SK-N-SH treated with all-trans-retinoic acid at 6 μM for 48 hours (cell line): ENCODE results near the gene ELMOD3.
"Not testable (repeated sequence)": the region's sequence is repeated elsewhere in the genome, so short reads cannot be mapped to it uniquely, and the experiment has no call there.

Source experiments
- ATAC-seq: fragments of 200-7000 bp; cut with Tn5 transposase; 3 replicates; pipeline ENCODE4 v1.9.1; 2020; ENCODE audit warnings: mild to moderate bottlenecking, moderate library complexity
- ARNTL ChIP-seq: fragments of 450-650 bp; formaldehyde crosslinking; IDR thresholded peaks from 2 replicates; pipeline ENCODE4 v1.5.0; 2020; ENCODE audit warnings: low read depth, mild to moderate bottlenecking, moderate library complexity, borderline replicate concordance
- BACH2 ChIP-seq: fragments of 250-450 bp; sonication (Bioruptor Pico); IDR thresholded peaks from 2 replicates; pipeline ENCODE4 v1.9.0; 2021; ENCODE audit warnings: mild to moderate bottlenecking, borderline replicate concordance
- CSDC2 ChIP-seq: fragments of 250-450 bp; sonication (Bioruptor Pico); IDR thresholded peaks from 2 replicates; pipeline ENCODE4 v1.5.0; 2020; ENCODE audit warnings: mild to moderate bottlenecking, moderate library complexity
- ESRRG ChIP-seq: fragments of 250-450 bp; sonication (Bioruptor Pico); IDR thresholded peaks from 2 replicates; pipeline ENCODE4 v1.6.1; 2021; ENCODE audit warnings: mild to moderate bottlenecking
- GLIS3 ChIP-seq: fragments of 250-450 bp; sonication (Bioruptor Pico); IDR thresholded peaks from 2 replicates; pipeline ENCODE4 v1.5.0; 2020; ENCODE audit warnings: mild to moderate bottlenecking, moderate library complexity
- ISL1 ChIP-seq: fragments of 250-450 bp; sonication (Bioruptor Pico); IDR thresholded peaks from 2 replicates; pipeline ENCODE4 v2.1.2; 2022; ENCODE audit warnings: mild to moderate bottlenecking, moderate library complexity
- PPARA ChIP-seq: fragments of 250-450 bp; sonication (Bioruptor Pico); IDR thresholded peaks from 2 replicates; pipeline ENCODE4 v1.5.0; 2020; ENCODE audit warnings: mild to moderate bottlenecking, borderline replicate concordance
- RARB ChIP-seq: fragments of 250-450 bp; sonication (Bioruptor Pico); IDR thresholded peaks from 2 replicates; pipeline ENCODE4 v1.8.0; 2021; ENCODE audit warnings: mild to moderate bottlenecking, moderate library complexity
- SNAI2 ChIP-seq: fragments of 250-450 bp; sonication (Bioruptor Pico); IDR thresholded peaks from 2 replicates; pipeline ENCODE4 v1.5.0; 2020; ENCODE audit warnings: mild to moderate bottlenecking, moderate library complexity
- TCF4 ChIP-seq: fragments of 250-450 bp; sonication (Bioruptor Pico); IDR thresholded peaks from 2 replicates; pipeline ENCODE4 v1.8.0; 2021; ENCODE audit warnings: mild to moderate bottlenecking, moderate library complexity, borderline replicate concordance
- TOX ChIP-seq: fragments of 250-450 bp; sonication (Bioruptor Pico); IDR thresholded peaks from 2 replicates; pipeline ENCODE4 v1.8.0; 2021; ENCODE audit warnings: mild to moderate bottlenecking, moderate library complexity, borderline replicate concordance
- ZC3H10 ChIP-seq: fragments of 250-450 bp; sonication (Bioruptor Pico); IDR thresholded peaks from 2 replicates; pipeline ENCODE4 v1.5.1; 2021; ENCODE audit warnings: mild to moderate bottlenecking, moderate library complexity
- ZFP3 ChIP-seq: fragments of 250-450 bp; sonication (Bioruptor Pico); IDR thresholded peaks from 2 replicates; pipeline ENCODE4 v1.5.0; 2020; ENCODE audit warnings: mild to moderate bottlenecking, moderate library complexity
- ZFP30 ChIP-seq: fragments of 450-650 bp; formaldehyde crosslinking; IDR thresholded peaks from 2 replicates; pipeline ENCODE4 v1.5.0; 2022; ENCODE audit warnings: mild to moderate bottlenecking, moderate library complexity
- ZNF565 ChIP-seq: fragments of 450-650 bp; formaldehyde crosslinking; conservative IDR thresholded peaks from 2 replicates; pipeline ENCODE4 v1.5.0; 2020; ENCODE audit warnings: low read depth, mild to moderate bottlenecking, moderate library complexity
- ZNF70 ChIP-seq: fragments of 450-650 bp; formaldehyde crosslinking; IDR thresholded peaks from 2 replicates; pipeline ENCODE4 v1.5.0; 2020; ENCODE audit warnings: mild to moderate bottlenecking, moderate library complexity
- ZNF8 ChIP-seq: fragments of 450-650 bp; formaldehyde crosslinking; IDR thresholded peaks from 2 replicates; pipeline ENCODE4 v1.5.0; 2020; ENCODE audit warnings: mild to moderate bottlenecking, moderate library complexity
- TF ChIP-seq, protein P1 (sequence below): fragments of 250-450 bp; sonication (Bioruptor Pico); IDR thresholded peaks from 2 replicates; pipeline ENCODE4 v1.8.0; 2021; ENCODE audit warnings: low read depth, mild to moderate bottlenecking, moderate library complexity, borderline replicate concordance
- TF ChIP-seq, protein P2 (sequence below): fragments of 250-450 bp; sonication (Bioruptor Pico); IDR thresholded peaks from 2 replicates; pipeline ENCODE4 v1.5.1; 2021; ENCODE audit warnings: mild to moderate bottlenecking, moderate library complexity
- TF ChIP-seq, protein P3 (sequence below): fragments of 250-450 bp; sonication (Bioruptor Pico); IDR thresholded peaks from 2 replicates; pipeline ENCODE4 v1.8.0; 2020; ENCODE audit warnings: mild to moderate bottlenecking, moderate library complexity, borderline replicate concordance
- TF ChIP-seq, protein P4 (sequence below): fragments of 250-450 bp; sonication (Bioruptor Pico); IDR thresholded peaks from 2 replicates; pipeline ENCODE4 v1.5.1; 2020; ENCODE audit warnings: low read depth, mild to moderate bottlenecking, moderate library complexity
- TF ChIP-seq, protein P5 (sequence below): fragments of 250-450 bp; sonication (Bioruptor Pico); IDR thresholded peaks from 2 replicates; pipeline ENCODE4 v1.5.0; 2020; ENCODE audit warnings: mild to moderate bottlenecking, moderate library complexity

The ELMOD3 gene

DNA sequence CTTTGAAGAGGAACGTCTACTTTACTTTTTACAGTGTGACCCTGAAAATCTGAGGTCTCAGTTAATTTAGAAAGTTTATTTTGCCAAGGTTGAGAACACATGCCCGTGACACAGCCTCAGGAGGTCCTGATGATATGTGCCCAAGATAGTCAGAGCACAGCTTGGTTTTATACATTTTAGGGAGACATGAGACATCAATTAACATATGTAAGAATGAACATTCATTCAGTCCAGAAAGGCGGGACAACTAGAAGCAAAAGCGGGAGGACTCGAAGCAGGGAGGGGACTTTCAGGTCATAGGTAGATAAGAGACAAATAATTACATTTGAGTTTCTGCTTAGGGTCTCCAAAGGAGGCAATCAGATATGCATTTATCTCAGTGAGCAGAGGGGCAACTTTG, 23.7 kb downstream of the ELMOD3 start:
- TF ChIP-seq PPARA (CRISPR knock-in tag) (no peak), RARB (CRISPR knock-in tag) (no peak), ZNF565 (CRISPR knock-in tag) (no peak), TOX (no peak), GLIS3 (CRISPR knock-in tag) (no peak)
- TF ChIP-seq, all 23 proteins: peak for 0

DNA sequence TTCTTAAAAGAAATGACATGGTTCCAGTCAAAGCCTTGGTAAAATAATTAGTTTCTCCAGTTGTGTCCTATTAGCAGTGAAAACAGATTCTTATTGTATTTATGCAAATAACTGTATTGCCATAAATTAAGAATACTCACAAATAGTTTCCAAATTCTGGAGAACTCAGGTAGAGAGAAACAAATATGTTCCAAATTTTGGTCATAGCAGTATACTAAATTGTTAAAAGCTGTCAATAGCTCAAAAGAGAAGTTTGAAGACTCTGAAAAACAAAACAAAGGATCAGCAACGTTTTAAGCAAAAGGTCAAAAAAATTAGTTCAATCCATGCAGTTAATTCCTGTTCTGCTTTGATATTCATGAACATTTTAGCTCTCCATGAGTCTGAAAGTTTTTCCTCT, 25.5 kb downstream of the ELMOD3 start:
- no peak for ATAC-seq
- no peak for TF ChIP-seq ZNF70 (CRISPR knock-in tag)
- TF ChIP-seq TCF4 = no peak
- no peak for TF ChIP-seq ESRRG (CRISPR knock-in tag)
- no peak for TF ChIP-seq ISL1 (CRISPR knock-in tag)
- TF ChIP-seq SNAI2 (CRISPR knock-in tag) = no peak
- TF ChIP-seq CSDC2 (CRISPR knock-in tag) = no peak
- TF ChIP-seq ZNF8 (CRISPR knock-in tag) = no peak
- TF ChIP-seq ZFP3 = no peak
- TF ChIP-seq, protein P1, sequence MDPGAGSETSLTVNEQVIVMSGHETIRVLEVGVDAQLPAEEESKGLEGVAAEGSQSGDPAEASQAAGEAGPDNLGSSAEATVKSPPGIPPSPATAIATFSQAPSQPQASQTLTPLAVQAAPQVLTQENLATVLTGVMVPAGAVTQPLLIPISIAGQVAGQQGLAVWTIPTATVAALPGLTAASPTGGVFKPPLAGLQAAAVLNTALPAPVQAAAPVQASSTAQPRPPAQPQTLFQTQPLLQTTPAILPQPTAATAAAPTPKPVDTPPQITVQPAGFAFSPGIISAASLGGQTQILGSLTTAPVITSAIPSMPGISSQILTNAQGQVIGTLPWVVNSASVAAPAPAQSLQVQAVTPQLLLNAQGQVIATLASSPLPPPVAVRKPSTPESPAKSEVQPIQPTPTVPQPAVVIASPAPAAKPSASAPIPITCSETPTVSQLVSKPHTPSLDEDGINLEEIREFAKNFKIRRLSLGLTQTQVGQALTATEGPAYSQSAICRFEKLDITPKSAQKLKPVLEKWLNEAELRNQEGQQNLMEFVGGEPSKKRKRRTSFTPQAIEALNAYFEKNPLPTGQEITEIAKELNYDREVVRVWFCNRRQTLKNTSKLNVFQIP (CRISPR knock-in tag) = no peak
- TF ChIP-seq, protein P2, sequence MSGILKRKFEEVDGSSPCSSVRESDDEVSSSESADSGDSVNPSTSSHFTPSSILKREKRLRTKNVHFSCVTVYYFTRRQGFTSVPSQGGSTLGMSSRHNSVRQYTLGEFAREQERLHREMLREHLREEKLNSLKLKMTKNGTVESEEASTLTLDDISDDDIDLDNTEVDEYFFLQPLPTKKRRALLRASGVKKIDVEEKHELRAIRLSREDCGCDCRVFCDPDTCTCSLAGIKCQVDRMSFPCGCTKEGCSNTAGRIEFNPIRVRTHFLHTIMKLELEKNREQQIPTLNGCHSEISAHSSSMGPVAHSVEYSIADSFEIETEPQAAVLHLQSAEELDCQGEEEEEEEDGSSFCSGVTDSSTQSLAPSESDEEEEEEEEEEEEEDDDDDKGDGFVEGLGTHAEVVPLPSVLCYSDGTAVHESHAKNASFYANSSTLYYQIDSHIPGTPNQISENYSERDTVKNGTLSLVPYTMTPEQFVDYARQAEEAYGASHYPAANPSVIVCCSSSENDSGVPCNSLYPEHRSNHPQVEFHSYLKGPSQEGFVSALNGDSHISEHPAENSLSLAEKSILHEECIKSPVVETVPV (CRISPR knock-in tag) = no peak
- no peak for TF ChIP-seq ZFP30
- TF ChIP-seq, protein P3, sequence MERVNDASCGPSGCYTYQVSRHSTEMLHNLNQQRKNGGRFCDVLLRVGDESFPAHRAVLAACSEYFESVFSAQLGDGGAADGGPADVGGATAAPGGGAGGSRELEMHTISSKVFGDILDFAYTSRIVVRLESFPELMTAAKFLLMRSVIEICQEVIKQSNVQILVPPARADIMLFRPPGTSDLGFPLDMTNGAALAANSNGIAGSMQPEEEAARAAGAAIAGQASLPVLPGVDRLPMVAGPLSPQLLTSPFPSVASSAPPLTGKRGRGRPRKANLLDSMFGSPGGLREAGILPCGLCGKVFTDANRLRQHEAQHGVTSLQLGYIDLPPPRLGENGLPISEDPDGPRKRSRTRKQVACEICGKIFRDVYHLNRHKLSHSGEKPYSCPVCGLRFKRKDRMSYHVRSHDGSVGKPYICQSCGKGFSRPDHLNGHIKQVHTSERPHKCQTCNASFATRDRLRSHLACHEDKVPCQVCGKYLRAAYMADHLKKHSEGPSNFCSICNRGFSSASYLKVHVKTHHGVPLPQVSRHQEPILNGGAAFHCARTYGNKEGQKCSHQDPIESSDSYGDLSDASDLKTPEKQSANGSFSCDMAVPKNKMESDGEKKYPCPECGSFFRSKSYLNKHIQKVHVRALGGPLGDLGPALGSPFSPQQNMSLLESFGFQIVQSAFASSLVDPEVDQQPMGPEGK (CRISPR knock-in tag) = no peak
- TF ChIP-seq RARB (CRISPR knock-in tag) = no peak
- no peak for TF ChIP-seq ARNTL
- no peak for TF ChIP-seq ZC3H10 (CRISPR knock-in tag)
- TF ChIP-seq BACH2 = no peak
- no peak for TF ChIP-seq ZNF565 (CRISPR knock-in tag)
- TF ChIP-seq PPARA (CRISPR knock-in tag) = no peak
- TF ChIP-seq, protein P4, sequence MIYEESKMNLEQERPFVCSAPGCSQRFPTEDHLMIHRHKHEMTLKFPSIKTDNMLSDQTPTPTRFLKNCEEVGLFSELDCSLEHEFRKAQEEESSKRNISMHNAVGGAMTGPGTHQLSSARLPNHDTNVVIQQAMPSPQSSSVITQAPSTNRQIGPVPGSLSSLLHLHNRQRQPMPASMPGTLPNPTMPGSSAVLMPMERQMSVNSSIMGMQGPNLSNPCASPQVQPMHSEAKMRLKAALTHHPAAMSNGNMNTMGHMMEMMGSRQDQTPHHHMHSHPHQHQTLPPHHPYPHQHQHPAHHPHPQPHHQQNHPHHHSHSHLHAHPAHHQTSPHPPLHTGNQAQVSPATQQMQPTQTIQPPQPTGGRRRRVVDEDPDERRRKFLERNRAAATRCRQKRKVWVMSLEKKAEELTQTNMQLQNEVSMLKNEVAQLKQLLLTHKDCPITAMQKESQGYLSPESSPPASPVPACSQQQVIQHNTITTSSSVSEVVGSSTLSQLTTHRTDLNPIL (CRISPR knock-in tag) = no peak

More for the DNA sequence above, 23.7 kb downstream of the ELMOD3 start:
- ATAC-seq = no peak

DNA sequence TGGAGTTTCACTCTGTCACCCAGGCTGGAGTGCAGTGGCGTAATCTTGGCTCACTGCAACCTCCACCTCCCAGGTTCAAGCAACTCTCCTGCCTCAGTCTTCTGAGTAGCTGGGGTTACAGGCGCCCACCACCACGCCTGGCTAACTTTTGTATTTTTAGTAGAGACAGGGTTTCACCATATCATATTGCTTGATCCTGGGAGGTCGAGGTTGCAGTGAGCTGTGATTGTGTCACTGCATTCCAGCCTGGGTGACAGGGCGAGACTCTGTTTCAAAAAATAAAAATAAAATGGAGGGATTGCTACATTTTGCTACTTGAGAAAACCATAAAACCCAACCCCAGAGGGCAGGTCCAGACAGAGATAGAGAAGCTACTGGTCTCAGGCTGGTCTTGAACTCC, 28.6 kb downstream of the ELMOD3 start:
- not testable (repeated sequence) for ATAC-seq

DNA sequence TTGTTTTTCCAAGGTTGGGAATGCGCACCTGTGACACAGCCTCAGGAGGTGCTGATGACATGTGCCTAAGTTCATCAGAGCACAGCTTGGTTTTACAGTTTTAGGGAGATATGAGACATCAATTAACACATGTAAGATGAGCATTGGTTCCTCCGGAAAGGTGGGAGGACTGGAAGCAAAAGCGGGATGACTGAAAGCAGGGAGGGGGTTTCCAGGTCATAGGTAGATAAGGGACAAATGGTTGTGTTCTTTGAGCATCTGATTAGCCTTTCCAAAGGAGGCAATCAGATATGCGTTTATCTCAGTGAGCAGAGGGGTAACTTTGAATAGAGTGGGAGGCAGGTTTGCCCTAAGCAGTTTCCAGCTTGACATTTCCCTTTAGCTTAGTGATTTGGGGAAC, 29.3 kb downstream of the ELMOD3 start:
- ATAC-seq = no peak
- TF ChIP-seq SNAI2 (CRISPR knock-in tag) (no peak), ZNF565 (CRISPR knock-in tag) (no peak), PPARA (CRISPR knock-in tag) (no peak), ARNTL (no peak), ZNF8 (CRISPR knock-in tag) (no peak), GLIS3 (CRISPR knock-in tag) (no peak), TCF4 (no peak), ZC3H10 (CRISPR knock-in tag) (no peak), ISL1 (CRISPR knock-in tag) (no peak), ZFP30 (no peak), CSDC2 (CRISPR knock-in tag) (no peak)
- TF ChIP-seq, protein P4 (CRISPR knock-in tag) = no peak
- TF ChIP-seq, protein P3 (CRISPR knock-in tag) = no peak
- TF ChIP-seq, protein P2 (CRISPR knock-in tag) = no peak
- TF ChIP-seq, protein P5, sequence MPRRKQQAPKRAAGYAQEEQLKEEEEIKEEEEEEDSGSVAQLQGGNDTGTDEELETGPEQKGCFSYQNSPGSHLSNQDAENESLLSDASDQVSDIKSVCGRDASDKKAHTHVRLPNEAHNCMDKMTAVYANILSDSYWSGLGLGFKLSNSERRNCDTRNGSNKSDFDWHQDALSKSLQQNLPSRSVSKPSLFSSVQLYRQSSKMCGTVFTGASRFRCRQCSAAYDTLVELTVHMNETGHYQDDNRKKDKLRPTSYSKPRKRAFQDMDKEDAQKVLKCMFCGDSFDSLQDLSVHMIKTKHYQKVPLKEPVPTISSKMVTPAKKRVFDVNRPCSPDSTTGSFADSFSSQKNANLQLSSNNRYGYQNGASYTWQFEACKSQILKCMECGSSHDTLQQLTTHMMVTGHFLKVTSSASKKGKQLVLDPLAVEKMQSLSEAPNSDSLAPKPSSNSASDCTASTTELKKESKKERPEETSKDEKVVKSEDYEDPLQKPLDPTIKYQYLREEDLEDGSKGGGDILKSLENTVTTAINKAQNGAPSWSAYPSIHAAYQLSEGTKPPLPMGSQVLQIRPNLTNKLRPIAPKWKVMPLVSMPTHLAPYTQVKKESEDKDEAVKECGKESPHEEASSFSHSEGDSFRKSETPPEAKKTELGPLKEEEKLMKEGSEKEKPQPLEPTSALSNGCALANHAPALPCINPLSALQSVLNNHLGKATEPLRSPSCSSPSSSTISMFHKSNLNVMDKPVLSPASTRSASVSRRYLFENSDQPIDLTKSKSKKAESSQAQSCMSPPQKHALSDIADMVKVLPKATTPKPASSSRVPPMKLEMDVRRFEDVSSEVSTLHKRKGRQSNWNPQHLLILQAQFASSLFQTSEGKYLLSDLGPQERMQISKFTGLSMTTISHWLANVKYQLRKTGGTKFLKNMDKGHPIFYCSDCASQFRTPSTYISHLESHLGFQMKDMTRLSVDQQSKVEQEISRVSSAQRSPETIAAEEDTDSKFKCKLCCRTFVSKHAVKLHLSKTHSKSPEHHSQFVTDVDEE = no peak
